Hematopoietic multipotent progenitor cell treated with erythropoietin and hydrocortisone succinate and interleukin-3 and kit ligand, for 15 days (in vitro differentiated cells): ENCODE data around the gene NBPF19.
"Not testable (repeated sequence)": the region's sequence is repeated elsewhere in the genome, so short reads cannot be mapped to it uniquely, and the experiment has no call there.

Experiments
- DNase-seq: peaks from one replicate; pipeline ENCODE4 v3.0.0-alpha.2; 2015; ENCODE audit warnings: low spot score

Gene NBPF19

GRCh38 chr1:149474745-149475144 lies at the start of gene NBPF19:
Gene NBPF19, plus strand, starts transcription at chr1:149475045. Its CDS starts 888 bp downstream, at chr1:149475933.
- not testable (repeated sequence) for DNase-seq

- DNase-seq: not testable (repeated sequence)
These were observed 46.5 kb upstream of the NBPF19 start for GRCh38 chr1:149428317-149428716.

DNA sequence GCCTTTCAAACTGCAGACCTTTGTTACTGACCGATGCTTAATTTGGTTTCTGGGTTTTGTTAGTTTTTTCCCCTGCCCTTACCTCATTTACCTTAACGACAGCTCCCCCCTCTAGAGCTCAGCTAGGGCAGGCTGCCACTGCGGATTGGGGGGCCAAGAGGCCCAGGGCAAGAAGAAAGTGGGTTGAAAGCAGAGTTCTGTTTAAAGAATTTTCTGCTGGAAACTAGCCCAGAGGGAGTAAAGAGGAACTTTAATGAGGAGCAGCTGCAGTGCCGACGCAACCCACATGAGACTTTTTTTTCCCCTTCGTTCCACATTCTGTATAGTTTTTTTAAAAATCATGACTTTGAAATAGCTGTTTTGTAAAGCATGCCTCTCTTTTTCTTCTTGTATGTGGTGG lies 29.4 kb upstream of the NBPF19 start:
- not testable (repeated sequence) for DNase-seq

DNA sequence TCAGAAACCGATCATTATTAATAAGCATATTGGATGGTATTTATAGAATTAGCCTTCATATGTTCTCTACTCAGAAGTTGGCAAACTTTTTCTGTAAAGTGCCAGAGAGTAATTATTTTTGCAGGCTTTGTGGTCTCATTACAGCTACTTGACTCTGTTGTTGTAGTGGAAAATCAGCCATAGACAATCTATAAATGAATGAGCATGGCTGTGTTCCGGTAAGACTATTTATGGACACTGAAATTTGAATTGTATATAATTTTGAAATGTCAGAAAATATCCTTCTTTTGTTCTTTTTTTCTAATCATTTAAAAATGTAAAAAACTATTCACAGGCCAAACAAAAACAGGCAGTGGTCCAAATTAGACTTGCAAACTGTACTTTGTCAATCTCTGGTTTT lies 22.6 kb upstream of the NBPF19 start:
- DNase-seq: not testable (repeated sequence)

- not testable (repeated sequence) for DNase-seq
These were observed 22.2 kb upstream of the NBPF19 start for GRCh38 chr1:149452652-149453051.

DNA sequence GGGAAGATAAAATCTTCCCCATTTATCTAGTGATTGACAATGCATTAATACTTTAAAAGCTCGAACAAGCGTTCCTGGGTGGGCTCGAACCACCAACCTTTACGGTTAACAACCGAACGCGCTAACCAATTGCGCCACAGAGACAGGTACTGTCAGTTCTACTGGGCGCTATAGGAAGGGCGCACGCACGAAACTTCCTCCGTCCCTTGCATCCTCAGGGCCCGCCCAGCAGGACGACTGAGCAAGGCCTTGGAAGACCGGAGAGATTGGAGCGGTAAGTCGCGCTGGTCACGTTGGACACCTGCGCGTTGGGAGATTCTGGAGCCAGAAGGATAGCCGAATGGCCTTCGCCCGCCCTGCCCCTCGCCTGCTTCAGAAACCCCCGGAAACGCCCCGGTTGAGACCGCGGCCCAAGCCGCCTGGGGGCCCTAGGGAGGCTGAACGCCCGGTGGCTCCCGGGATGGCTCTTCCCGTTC lies 83.5 kb downstream of the NBPF19 start:
- DNase-seq: not testable (repeated sequence)

- DNase-seq: not testable (repeated sequence)
These were observed 87.0 kb downstream of the NBPF19 start for GRCh38 chr1:149561806-149562205.

DNA sequence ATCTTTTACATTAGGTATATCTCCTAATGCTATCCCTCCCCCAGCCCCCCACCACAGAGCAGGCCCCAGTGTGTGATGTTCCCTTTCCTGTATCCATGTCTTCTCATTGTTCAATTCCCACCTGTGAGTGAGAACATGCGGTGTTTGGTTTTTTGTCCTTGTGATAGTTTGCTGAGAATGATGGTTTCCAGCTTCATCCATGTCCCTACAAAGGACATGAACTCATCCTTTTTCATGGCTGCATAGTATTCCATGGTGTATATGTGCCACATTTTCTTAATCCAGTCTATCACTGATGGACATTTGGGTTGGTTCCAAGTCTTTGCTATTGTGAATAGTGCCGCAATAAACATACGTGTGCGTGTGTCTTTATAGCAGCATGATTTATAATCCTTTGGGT lies 90.6 kb downstream of the NBPF19 start:
- DNase-seq: not testable (repeated sequence)

DNA sequence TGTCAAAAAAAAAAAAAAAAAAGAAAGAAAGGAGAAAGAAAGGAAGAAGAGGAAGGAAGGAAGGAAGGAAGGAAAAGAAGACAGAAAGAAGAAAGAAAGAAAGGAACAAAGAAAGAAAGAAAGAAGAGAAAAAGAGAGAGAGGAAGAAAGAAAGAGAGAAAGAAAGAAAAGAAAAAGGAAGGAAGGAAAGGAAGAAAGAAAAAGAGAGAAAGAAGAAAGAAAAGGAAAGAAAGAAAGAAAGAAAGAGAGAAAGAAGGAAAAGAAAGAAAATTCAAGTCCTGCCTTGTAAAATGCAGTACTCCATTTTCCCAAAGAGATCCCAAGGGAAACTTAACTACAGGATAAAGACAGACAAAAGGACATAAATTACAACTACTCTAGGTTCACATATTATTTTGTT lies 97.9 kb downstream of the NBPF19 start:
- DNase-seq: not testable (repeated sequence)

GRCh38 chr1:149585592-149585991 lies 110.7 kb downstream of the NBPF19 start:
- DNase-seq: not testable (repeated sequence)
